Mesodermal cell (in vitro differentiated cells): ENCODE data around the gene DIPK1B.
"Not testable (repeated sequence)": the region's sequence is repeated elsewhere in the genome, so short reads cannot be mapped to it uniquely, and the experiment has no call there.

Experiments used
- H3K27ac ChIP-seq: 2 replicates; pipeline ENCODE4 v1.7.0; 2013; ENCODE audit warnings: mild to moderate bottlenecking, low read depth, low read length, moderate library complexity; ENCODE audit not compliant: severe bottlenecking
- H3K36me3 ChIP-seq: 2 replicates; pipeline ENCODE4 v1.7.1; 2013; ENCODE audit warnings: mild to moderate bottlenecking, low read length, moderate library complexity; ENCODE audit not compliant: control insufficient read depth, insufficient read depth
- H3K4me1 ChIP-seq: one replicate; pipeline ENCODE4 v1.7.1; 2013; ENCODE audit warnings: mild to moderate bottlenecking, low read length; ENCODE audit not compliant: insufficient read depth, control insufficient read depth, poor library complexity, severe bottlenecking
- H3K4me3 ChIP-seq: 2 replicates; pipeline ENCODE4 v1.7.0; 2013; ENCODE audit warnings: low read length, control low read depth, mild to moderate bottlenecking; ENCODE audit not compliant: insufficient read depth, poor library complexity, severe bottlenecking; ENCODE audit errors: extremely low read depth
- H3K9me3 ChIP-seq: 2 replicates; pipeline ENCODE4 v1.7.1; 2013; ENCODE audit warnings: mild to moderate bottlenecking, low read length, moderate library complexity; ENCODE audit not compliant: control insufficient read depth
- WGBS, 2 experiments: methylation state at CpG; one replicate each; pipeline ENCODE4 v1.1.5; 2013; ENCODE audit warnings: missing lambda C conversion rate in 2 of 2; ENCODE audit not compliant: insufficient coverage in 2 of 2; 5-methylcytosine and 5-hydroxymethylcytosine counted together

Gene DIPK1B

GRCh38 chr9:136757751-136758140 lies 45.4 kb downstream of the DIPK1B start:
- 91 to 94% methylated on average over 17 to 19 of the region's 20 CpGs for WGBS, 2 experiments
- no peaks in the 10 kb centered on the region for H3K9me3 ChIP-seq
- H3K36me3 ChIP-seq, result no peaks in the 10 kb centered on the region
- no peak overlapping the region for H3K27ac ChIP-seq
- no peak overlapping the region for H3K4me3 ChIP-seq
- peaks cover 3% of the 10 kb centered on the region for H3K4me1 ChIP-seq

DNA sequence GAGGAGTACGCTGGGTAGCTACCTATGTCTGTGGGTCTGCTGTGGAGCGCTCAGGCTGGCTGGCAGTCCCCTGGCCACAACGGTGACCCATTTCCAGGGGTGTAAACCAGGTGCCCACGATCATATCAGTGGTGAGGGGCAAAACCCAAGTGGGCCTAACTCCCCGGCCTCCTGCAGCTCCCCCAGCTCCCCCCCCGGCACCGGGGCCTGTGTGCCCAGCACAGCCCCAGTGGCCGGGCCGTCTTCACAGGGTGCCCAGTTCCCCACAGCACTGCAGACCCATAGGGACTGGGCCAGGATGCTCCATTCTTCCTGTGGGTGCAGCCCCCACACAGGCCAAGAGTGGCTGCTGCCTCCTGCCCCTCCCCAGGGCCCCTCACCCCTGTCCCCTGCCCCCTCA lies 46.6 kb downstream of the DIPK1B start:
- H3K4me1 ChIP-seq, result peaks cover 3% of the 10 kb centered on the region
- no peaks in the 10 kb centered on the region for H3K36me3 ChIP-seq
- no peak overlapping the region for H3K4me3 ChIP-seq
- H3K9me3 ChIP-seq, result no peaks in the 10 kb centered on the region
- 88 to 92% methylated on average over 7 to 9 of the region's 9 CpGs for WGBS, 2 experiments
- H3K27ac ChIP-seq, result no peak overlapping the region

- Histone ChIP-seq H3K9me3 (no peaks in the 10 kb centered on the region), H3K4me3 (no peak overlapping the region), H3K36me3 (no peaks in the 10 kb centered on the region), H3K4me1 (peaks cover 6% of the 10 kb centered on the region), H3K27ac (no peak overlapping the region)
- 93 to 94% methylated on average over 24 of the region's 27 CpGs for WGBS, 2 experiments
Measured at GRCh38 chr9:136759436-136760325, 47.3 kb downstream of the DIPK1B start.

DNA sequence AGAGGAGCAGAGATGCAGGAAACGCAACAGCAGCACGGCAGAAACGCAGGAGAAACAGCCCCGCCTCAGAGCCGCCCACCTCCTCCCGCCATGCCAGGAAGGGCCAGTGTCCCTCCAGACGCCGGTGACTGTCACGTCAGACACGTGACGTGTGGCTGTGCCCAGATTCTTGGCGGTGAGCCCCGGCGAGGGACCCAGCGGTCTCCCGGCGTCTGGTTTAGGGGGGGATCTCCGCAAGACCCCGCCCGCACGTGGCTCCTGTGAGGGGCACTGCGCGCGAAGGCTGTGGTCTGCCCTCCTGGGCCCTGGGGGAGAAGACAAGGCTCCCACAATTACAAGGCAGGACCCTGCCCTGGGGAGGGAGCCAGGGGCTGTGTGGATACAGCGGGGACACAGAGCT lies 48.1 kb downstream of the DIPK1B start:
- 90 to 91% methylated on average over 19 to 23 of the region's 25 CpGs for WGBS, 2 experiments
- H3K4me3 ChIP-seq, result no peak overlapping the region

GRCh38 chr9:136760834-136761544 lies 48.6 kb downstream of the DIPK1B start:
- not testable (repeated sequence) for H3K9me3 ChIP-seq, H3K27ac ChIP-seq, H3K36me3 ChIP-seq, H3K4me3 ChIP-seq
- peaks cover 12% of the 10 kb centered on the region for H3K4me1 ChIP-seq
- 75 to 77% methylated on average over 19 to 21 of the region's 22 CpGs for WGBS, 2 experiments

More for the DNA sequence above, 48.1 kb downstream of the DIPK1B start:
- H3K4me1 ChIP-seq, result peaks cover 12% of the 10 kb centered on the region
- no peak overlapping the region for H3K27ac ChIP-seq
- H3K9me3 ChIP-seq, result no peaks in the 10 kb centered on the region
- H3K36me3 ChIP-seq, result no peaks in the 10 kb centered on the region

DNA sequence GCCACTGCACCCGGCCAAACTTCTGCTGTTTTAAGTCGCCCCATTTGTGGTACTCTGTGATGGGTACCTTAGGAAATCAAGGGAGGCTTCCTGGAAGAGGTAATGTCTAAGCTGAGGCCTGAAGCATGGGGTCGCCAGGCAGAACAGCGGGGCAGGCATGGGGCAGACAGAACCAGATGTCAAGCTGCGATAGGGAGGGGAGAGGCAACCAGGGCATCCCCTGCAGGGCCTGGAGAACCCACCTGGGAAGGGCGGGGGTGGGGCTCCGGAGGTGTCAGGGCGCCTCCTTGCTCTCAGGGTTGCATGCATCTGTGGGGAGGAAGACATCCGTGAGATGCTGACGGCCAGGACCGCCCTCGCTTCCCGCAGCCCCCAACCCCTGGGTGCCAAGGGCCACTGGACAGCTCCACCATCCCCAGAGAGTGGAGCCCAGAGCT lies 49.2 kb downstream of the DIPK1B start:
- H3K4me1 ChIP-seq, result peaks cover 12% of the 10 kb centered on the region
- H3K27ac ChIP-seq, result no peak overlapping the region
- H3K4me3 ChIP-seq, result no peak overlapping the region
- H3K9me3 ChIP-seq, result no peaks in the 10 kb centered on the region
- 90 to 93% methylated on average over 11 to 13 of the region's 13 CpGs for WGBS, 2 experiments
- H3K36me3 ChIP-seq, result no peaks in the 10 kb centered on the region

- H3K4me3 ChIP-seq, result no peak overlapping the region
- no peaks in the 10 kb centered on the region for H3K36me3 ChIP-seq
- WGBS, 2 experiments, result 90 to 94% methylated on average over 3 to 13 of the region's 17 CpGs
- no peak overlapping the region for H3K27ac ChIP-seq
- H3K9me3 ChIP-seq, result no peaks in the 10 kb centered on the region
- H3K4me1 ChIP-seq, result peaks cover 12% of the 10 kb centered on the region
Measured at GRCh38 chr9:136762221-136762691, 49.9 kb downstream of the DIPK1B start.

GRCh38 chr9:136762915-136763648 lies 50.7 kb downstream of the DIPK1B start:
- no peak overlapping the region for H3K27ac ChIP-seq
- no peaks in the 10 kb centered on the region for H3K36me3 ChIP-seq
- no peak overlapping the region for H3K4me3 ChIP-seq
- 36 to 38% methylated on average over 11 to 14 of the region's 37 CpGs for WGBS, 2 experiments
- no peaks in the 10 kb centered on the region for H3K9me3 ChIP-seq
- H3K4me1 ChIP-seq, result peaks cover 12% of the 10 kb centered on the region

DNA sequence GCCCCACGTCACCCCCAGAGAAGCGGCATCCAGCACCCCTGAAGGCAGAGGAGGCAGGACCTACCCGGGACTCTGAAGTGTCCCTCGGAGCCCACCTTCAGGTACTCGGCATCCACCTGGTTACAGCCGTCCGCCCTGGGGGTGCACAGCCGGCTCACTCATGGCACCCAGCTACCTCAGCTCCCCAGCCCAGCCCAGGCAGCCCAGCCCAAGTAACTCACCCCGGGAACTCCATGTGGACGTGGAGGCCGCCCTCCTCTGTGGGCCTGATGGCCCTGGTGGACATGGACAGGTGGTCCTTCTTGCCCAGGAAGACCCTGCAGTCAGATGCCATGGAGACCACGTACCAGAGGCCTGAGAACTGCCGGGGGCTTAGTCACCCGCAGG lies 51.3 kb downstream of the DIPK1B start:
- Histone ChIP-seq H3K27ac (no peak overlapping the region), H3K4me3 (no peak overlapping the region), H3K36me3 (no peaks in the 10 kb centered on the region), H3K4me1 (peaks cover 12% of the 10 kb centered on the region), H3K9me3 (no peaks in the 10 kb centered on the region)
- 88 to 93% methylated on average over 10 to 14 of the region's 14 CpGs for whole genome bisulfite sequencing, 2 experiments

GRCh38 chr9:136764301-136764891 lies 52.0 kb downstream of the DIPK1B start, which contains the start of gene LCN15:
Gene LCN15 (minus strand): TSS chr9:136764518. CDS start chr9:136764488, 30 bp downstream.
- Histone ChIP-seq H3K27ac (no peak within 1 kb of the TSS), H3K4me1 (peaks cover 12% of the 10 kb centered on the region), H3K36me3 (no peaks in the 10 kb centered on the region), H3K9me3 (no peaks in the 10 kb centered on the region), H3K4me3 (no peak within 1 kb of the TSS)
- WGBS, 2 experiments, result 88 to 89% methylated on average over 13 to 14 of the region's 14 CpGs
